ENCODE measurements around the gene IGSF9B.

- no peak for TF ChIP-seq POLR2AphosphoS5 (IDR thresholded peaks at IDR 0.05; ENCODE audit: low read depth, low read length)
- TF ChIP-seq POLR2A (IDR thresholded peaks at IDR 0.05; ENCODE audit: low read depth, low read length) = no peak
These were observed 38.3 kb upstream of the IGSF9B start for GRCh38 chr11:133995066-133995465.
